OCI-LY1 (cell line): ENCODE data around the gene PBX3.

Experiments used
- H2AFZ ChIP-seq: fragments of 200-600 bp; sonication (generic), shearing (Covaris generic); 2 replicates; pipeline ENCODE4 v1.6.0; 2014; ENCODE audit warnings: antibody characterized with exemption, mild to moderate bottlenecking, low read length
- H3F3A ChIP-seq: fragments of 200-600 bp; sonication (generic), shearing (Covaris generic); 2 replicates; pipeline ENCODE4 v1.6.0; 2014; ENCODE audit warnings: mild to moderate bottlenecking, antibody characterized with exemption, low read length, moderate library complexity; ENCODE audit not compliant: insufficient read depth
- H3K27ac ChIP-seq: fragments of 200-600 bp; sonication (generic); 2 replicates; pipeline ENCODE4 v1.5.1; 2014; ENCODE audit warnings: low read length, mixed run types, mild to moderate bottlenecking, low read depth; ENCODE audit not compliant: poor library complexity, severe bottlenecking
- H3K27me3 ChIP-seq: fragments of 200-600 bp; sonication (generic); 2 replicates; pipeline ENCODE4 v1.6.0; 2014; ENCODE audit warnings: antibody characterized with exemption, mild to moderate bottlenecking, low read length, moderate library complexity; ENCODE audit not compliant: insufficient read depth
- H3K36me3 ChIP-seq: fragments of 200-600 bp; sonication (generic); 2 replicates; pipeline ENCODE4 v1.6.1; 2014; ENCODE audit warnings: mild to moderate bottlenecking, antibody characterized with exemption, low read length, moderate library complexity, mixed read lengths; ENCODE audit not compliant: insufficient read depth
- H3K4me1 ChIP-seq: fragments of 200-600 bp; sonication (generic); 2 replicates; pipeline ENCODE4 v1.5.1; 2014; ENCODE audit warnings: mild to moderate bottlenecking, low read length, moderate library complexity; ENCODE audit not compliant: insufficient read depth, severe bottlenecking
- H3K4me2 ChIP-seq: fragments of 200-600 bp; sonication (generic), shearing (Covaris generic); 2 replicates; pipeline ENCODE4 v1.6.1; 2014; ENCODE audit warnings: low read length
- H3K4me3 ChIP-seq: fragments of 200-600 bp; sonication (generic); 2 replicates; pipeline ENCODE4 v1.5.1; 2014; ENCODE audit warnings: low read length, low read depth, mild to moderate bottlenecking, mixed read lengths; ENCODE audit not compliant: poor library complexity, severe bottlenecking
- H3K79me2 ChIP-seq: fragments of 200-600 bp; shearing (Covaris generic); 2 replicates; pipeline ENCODE4 v1.6.1; 2016; ENCODE audit warnings: mixed run types, low read length, mixed read lengths; ENCODE audit not compliant: insufficient read depth
- H3K9ac ChIP-seq: fragments of 200-600 bp; sonication (generic), shearing (Covaris generic); 2 replicates; pipeline ENCODE4 v1.6.1; 2014; ENCODE audit warnings: mild to moderate bottlenecking, low read length, mixed read lengths
- H3K9me2 ChIP-seq: fragments of 200-600 bp; sonication (generic), shearing (Covaris generic); 2 replicates; pipeline ENCODE4 v1.6.1; 2014; ENCODE audit warnings: low read depth, mild to moderate bottlenecking, low read length, mixed read lengths
- H3K9me3 ChIP-seq: fragments of 200-600 bp; shearing (Covaris generic); 2 replicates; pipeline ENCODE4 v1.6.1; 2014; ENCODE audit warnings: low read length, mixed read lengths
- H4K20me1 ChIP-seq: fragments of 200-600 bp; sonication (generic), shearing (Covaris generic); 2 replicates; pipeline ENCODE4 v1.6.0; 2016; ENCODE audit warnings: mild to moderate bottlenecking, low read length; ENCODE audit not compliant: insufficient read depth
- EZH2 ChIP-seq: fragments of 200-600 bp; sonication (generic), shearing (Covaris generic); IDR thresholded peaks from 2 replicates; pipeline ENCODE4 v1.8.0; 2017; ENCODE audit warnings: borderline replicate concordance, mixed run types, mild to moderate bottlenecking, antibody characterized with exemption, low read length, moderate library complexity, mixed read lengths
- TF ChIP-seq, protein P1 (sequence below): fragments of 200-600 bp; sonication (generic), shearing (Covaris generic); IDR thresholded peaks from 2 replicates; pipeline ENCODE4 v1.5.1; 2017; ENCODE audit warnings: mild to moderate bottlenecking, antibody characterized with exemption, low read length, moderate library complexity, mixed read lengths

PBX3 gene

DNA sequence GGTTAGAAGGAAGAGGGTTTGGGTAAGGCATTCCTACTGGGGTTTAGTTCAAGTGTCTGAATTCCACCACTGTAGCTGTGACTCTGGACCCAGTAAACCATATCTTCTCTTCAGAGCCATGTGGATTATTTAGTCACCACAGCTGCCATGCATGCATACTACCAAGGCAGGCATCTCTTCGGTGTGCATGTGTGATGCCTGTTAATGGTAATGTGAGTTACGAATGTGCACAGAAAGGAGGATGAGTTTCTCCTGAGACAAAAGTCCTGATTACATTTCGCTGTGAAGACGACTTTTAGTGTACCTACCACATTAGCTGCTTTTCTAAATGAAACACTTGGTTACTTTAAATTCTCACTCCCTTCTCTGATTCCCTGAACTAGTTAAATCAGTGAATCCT is 9.3 kb downstream of the PBX3 start:
- H3K36me3 ChIP-seq = peaks cover 7% of the 10 kb centered on the region; the same call in 1 of the 2 replicates
- no peaks in the 10 kb centered on the region for H3K27me3 ChIP-seq
- H3K27ac ChIP-seq = no peak overlapping the region
- H3K9me2 ChIP-seq = no peaks in the 10 kb centered on the region
- H3K4me2 ChIP-seq = no peak overlapping the region
- no peak overlapping the region for H3K9ac ChIP-seq
- peaks cover 54% of the 10 kb centered on the region for H3K4me1 ChIP-seq
- H4K20me1 ChIP-seq = no peaks in the 10 kb centered on the region
- H3K9me3 ChIP-seq = no peaks in the 10 kb centered on the region
- TF ChIP-seq EZH2 = no peak
- TF ChIP-seq, protein P1, sequence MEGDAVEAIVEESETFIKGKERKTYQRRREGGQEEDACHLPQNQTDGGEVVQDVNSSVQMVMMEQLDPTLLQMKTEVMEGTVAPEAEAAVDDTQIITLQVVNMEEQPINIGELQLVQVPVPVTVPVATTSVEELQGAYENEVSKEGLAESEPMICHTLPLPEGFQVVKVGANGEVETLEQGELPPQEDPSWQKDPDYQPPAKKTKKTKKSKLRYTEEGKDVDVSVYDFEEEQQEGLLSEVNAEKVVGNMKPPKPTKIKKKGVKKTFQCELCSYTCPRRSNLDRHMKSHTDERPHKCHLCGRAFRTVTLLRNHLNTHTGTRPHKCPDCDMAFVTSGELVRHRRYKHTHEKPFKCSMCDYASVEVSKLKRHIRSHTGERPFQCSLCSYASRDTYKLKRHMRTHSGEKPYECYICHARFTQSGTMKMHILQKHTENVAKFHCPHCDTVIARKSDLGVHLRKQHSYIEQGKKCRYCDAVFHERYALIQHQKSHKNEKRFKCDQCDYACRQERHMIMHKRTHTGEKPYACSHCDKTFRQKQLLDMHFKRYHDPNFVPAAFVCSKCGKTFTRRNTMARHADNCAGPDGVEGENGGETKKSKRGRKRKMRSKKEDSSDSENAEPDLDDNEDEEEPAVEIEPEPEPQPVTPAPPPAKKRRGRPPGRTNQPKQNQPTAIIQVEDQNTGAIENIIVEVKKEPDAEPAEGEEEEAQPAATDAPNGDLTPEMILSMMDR = no peak
- H3K79me2 ChIP-seq = peaks cover 14% of the 10 kb centered on the region; the same call in 1 of the 2 replicates
- H3F3A ChIP-seq = no peaks in the 10 kb centered on the region
- H3K4me3 ChIP-seq = no peak overlapping the region
- H2AFZ ChIP-seq = no peak overlapping the region

DNA sequence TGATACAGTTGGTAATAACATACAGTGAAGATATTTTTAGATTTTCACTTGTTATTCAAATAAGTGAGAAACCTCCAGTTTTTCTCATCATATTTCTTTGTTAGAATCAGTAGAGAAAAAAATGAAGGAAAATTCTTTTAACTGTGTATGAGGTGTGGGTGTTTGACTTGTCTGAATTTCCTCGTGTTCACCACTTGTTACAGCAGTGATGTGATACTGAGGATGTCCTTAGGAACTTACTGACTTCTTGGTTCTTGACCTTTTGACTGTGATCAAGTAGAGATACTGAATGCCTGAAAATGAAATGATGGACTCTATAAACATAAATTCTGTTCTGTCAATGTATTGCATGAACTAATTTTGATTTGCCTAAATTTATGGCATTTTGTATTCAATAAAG is 10.7 kb downstream of the PBX3 start:
- H3K4me1 ChIP-seq = peaks cover 46% of the 10 kb centered on the region
- no peak overlapping the region for H3K4me3 ChIP-seq
- H2AFZ ChIP-seq = no peak overlapping the region
- H3F3A ChIP-seq = no peaks in the 10 kb centered on the region
- H3K9me3 ChIP-seq = no peaks in the 10 kb centered on the region
- H3K4me2 ChIP-seq = 0 out of 2 replicates have a peak overlapping the region, but pooled peaks have one; percentile 11
- no peak overlapping the region for H3K27ac ChIP-seq
- H3K9me2 ChIP-seq = no peaks in the 10 kb centered on the region
- TF ChIP-seq, protein P1 = no peak
- TF ChIP-seq EZH2 = no peak
- H3K27me3 ChIP-seq = no peaks in the 10 kb centered on the region
- H4K20me1 ChIP-seq = no peaks in the 10 kb centered on the region
- peaks cover 7% of the 10 kb centered on the region; the same call in 1 of the 2 replicates for H3K36me3 ChIP-seq
- H3K79me2 ChIP-seq = peaks cover 10% of the 10 kb centered on the region; the same call in 1 of the 2 replicates
- H3K9ac ChIP-seq = no peak overlapping the region

- Histone ChIP-seq H3K4me3 (peak overlapping the region; percentile 51), H3K27ac (peak overlapping the region; percentile 40), H3F3A (no peaks in the 10 kb centered on the region), H3K9me2 (no peaks in the 10 kb centered on the region), H3K9me3 (no peaks in the 10 kb centered on the region), H3K27me3 (no peaks in the 10 kb centered on the region), H3K9ac (peak overlapping the region; percentile 30; the same call in 1 of the 2 replicates), H3K79me2 (peaks cover 9% of the 10 kb centered on the region; the same call in 1 of the 2 replicates), H2AFZ (no peak overlapping the region), H3K4me1 (peaks cover 46% of the 10 kb centered on the region), H3K4me2 (peak overlapping the region; percentile 61), H3K36me3 (peaks cover 1% of the 10 kb centered on the region; the same call in 1 of the 2 replicates), H4K20me1 (no peaks in the 10 kb centered on the region)
- TF ChIP-seq, protein P1 = no peak
- TF ChIP-seq EZH2 = no peak
Measured at GRCh38 chr9:125758986-125759763, 12.0 kb downstream of the PBX3 start.
